Activated naive CD4-positive, alpha-beta T cell treated with anti-CD3 and anti-CD28 coated beads for 36 hours (primary cell): ENCODE data around the gene NBEA. TPM values are rescaled to one million over a fixed set of nuclear protein-coding genes. Genes with fewer than 3 reads are reported as not detected.

Source experiments
- CTCF ChIA-PET: fragments of 350-600 bp; sonication (Branson Sonifier 250); formaldehyde crosslinking; loops from one replicate; lab custom pipeline; 2021; ENCODE audit warnings: antibody characterized with exemption; lab: Charles Lee
- DNase-seq: peaks from one replicate; pipeline ENCODE4 v3.0.0-alpha.2; 2020
- H3K27ac Mint-ChIP-seq: one replicate; pipeline ENCODE4 v1.8.0; 2021; ENCODE audit warnings: mild to moderate bottlenecking, mixed read lengths
- H3K27me3 Mint-ChIP-seq: one replicate; pipeline ENCODE4 v1.8.0; 2021; ENCODE audit warnings: low read depth, mixed read lengths
- H3K36me3 Mint-ChIP-seq: one replicate; pipeline ENCODE4 v1.8.0; 2021; ENCODE audit warnings: low read depth, mixed read lengths
- H3K4me1 Mint-ChIP-seq: one replicate; pipeline ENCODE4 v1.8.0; 2021; ENCODE audit warnings: low read depth, mixed read lengths
- H3K4me3 Mint-ChIP-seq: one replicate; pipeline ENCODE4 v1.8.0; 2021; ENCODE audit warnings: mild to moderate bottlenecking, moderate library complexity, mixed read lengths
- H3K9me3 Mint-ChIP-seq: one replicate; pipeline ENCODE4 v1.8.0; 2021; ENCODE audit warnings: mixed read lengths
- intact Hi-C: fragments of 100-400 bp; cut with micrococcal nuclease; formaldehyde crosslinking; loops from one replicate; pipeline ENCODE4 v1.15.1; 2023
- total RNA-seq, 2 experiments: library from RNA; stranded (reverse); gene quantifications; one replicate each; pipeline ENCODE4 v1.2.3, GENCODE V29; 2021

The NBEA gene
- total RNA-seq, 2 experiments from 2014 or later = 0.26 to 0.67 TPM

- Mint-ChIP-seq H3K27ac (no peak overlapping the region), H3K9me3 (no peaks in the 10 kb centered on the region), H3K4me1 (no peaks in the 10 kb centered on the region), H3K36me3 (no peaks in the 10 kb centered on the region), H3K4me3 (no peak overlapping the region), H3K27me3 (no peaks in the 10 kb centered on the region)
- intact Hi-C loops = no loop called here
- no peak for DNase-seq
- CTCF ChIA-PET = no interaction called here
Measured at GRCh38 chr13:35527451-35527850, 585.4 kb downstream of the NBEA start.

GRCh38 chr13:35530147-35530546 is 588.1 kb downstream of the NBEA start:
- Mint-ChIP-seq H3K27ac (no peak overlapping the region), H3K36me3 (no peaks in the 10 kb centered on the region), H3K4me3 (no peak overlapping the region), H3K27me3 (no peaks in the 10 kb centered on the region), H3K4me1 (no peaks in the 10 kb centered on the region), H3K9me3 (no peaks in the 10 kb centered on the region)
- CTCF ChIA-PET = no interaction called here
- intact Hi-C loops = no loop called here
- no peak for DNase-seq

- Mint-ChIP-seq H3K27me3 (no peaks in the 10 kb centered on the region), H3K27ac (no peak overlapping the region), H3K9me3 (no peaks in the 10 kb centered on the region), H3K36me3 (no peaks in the 10 kb centered on the region), H3K4me3 (no peak overlapping the region), H3K4me1 (no peaks in the 10 kb centered on the region)
- intact Hi-C loops = no loop called here
- CTCF ChIA-PET = no interaction called here
- no peak for DNase-seq
Measured at GRCh38 chr13:35530581-35530980, 588.5 kb downstream of the NBEA start.

GRCh38 chr13:35531526-35531925 is 589.5 kb downstream of the NBEA start:
- Mint-ChIP-seq H3K9me3 (no peaks in the 10 kb centered on the region), H3K4me3 (no peak overlapping the region), H3K36me3 (no peaks in the 10 kb centered on the region), H3K27me3 (no peaks in the 10 kb centered on the region), H3K27ac (no peak overlapping the region), H3K4me1 (no peaks in the 10 kb centered on the region)
- DNase-seq = no peak
- intact Hi-C loops = no loop called here
- CTCF ChIA-PET = interaction anchor here (0.6 kb wide), 1 partner anchor 197 kb away, joined by 5 read pairs; no protein-coding TSS in a partner anchor

- no peak for DNase-seq
Measured at GRCh38 chr13:35534343-35534742, 592.3 kb downstream of the NBEA start.

GRCh38 chr13:35548790-35549189 is 606.7 kb downstream of the NBEA start:
- no peaks in the 10 kb centered on the region for H3K27me3 Mint-ChIP-seq
- no peaks in the 10 kb centered on the region for H3K4me1 Mint-ChIP-seq
- H3K9me3 Mint-ChIP-seq = no peaks in the 10 kb centered on the region
- H3K36me3 Mint-ChIP-seq = no peaks in the 10 kb centered on the region
- intact Hi-C loops = no loop called here
- CTCF ChIA-PET = no interaction called here
- no peak overlapping the region for H3K27ac Mint-ChIP-seq
- H3K4me3 Mint-ChIP-seq = no peak overlapping the region
- no peak for DNase-seq

More at GRCh38 chr13:35534343-35534742, 592.3 kb downstream of the NBEA start:
- Mint-ChIP-seq H3K9me3 (no peaks in the 10 kb centered on the region), H3K4me3 (no peak overlapping the region), H3K36me3 (no peaks in the 10 kb centered on the region), H3K27me3 (no peaks in the 10 kb centered on the region), H3K27ac (no peak overlapping the region), H3K4me1 (no peaks in the 10 kb centered on the region)
- intact Hi-C loops = no loop called here
- CTCF ChIA-PET = interaction anchor here (0.8 to 1.1 kb wide), 2 partner anchors 8 to 1428 kb away, joined by 3 to 4 read pairs; no protein-coding TSS in a partner anchor

GRCh38 chr13:35549481-35549880 is 607.4 kb downstream of the NBEA start:
- Mint-ChIP-seq H3K27ac (no peak overlapping the region), H3K27me3 (no peaks in the 10 kb centered on the region), H3K4me1 (no peaks in the 10 kb centered on the region), H3K4me3 (no peak overlapping the region), H3K36me3 (no peaks in the 10 kb centered on the region), H3K9me3 (no peaks in the 10 kb centered on the region)
- intact Hi-C loops = no loop called here
- CTCF ChIA-PET = interaction anchor here (0.6 to 1.5 kb wide), 2 partner anchors 10 to 1531 kb away, joined by 3 read pairs; no protein-coding TSS in a partner anchor
- no peak for DNase-seq

GRCh38 chr13:35552172-35552844 is 610.2 kb downstream of the NBEA start:
- CTCF ChIA-PET = no interaction called here
- intact Hi-C loops = no loop called here
- H3K4me3 Mint-ChIP-seq = no peak overlapping the region
- H3K27me3 Mint-ChIP-seq = no peaks in the 10 kb centered on the region
- H3K36me3 Mint-ChIP-seq = no peaks in the 10 kb centered on the region
- no peak for DNase-seq
- H3K9me3 Mint-ChIP-seq = no peaks in the 10 kb centered on the region
- no peak overlapping the region for H3K27ac Mint-ChIP-seq
- H3K4me1 Mint-ChIP-seq = no peaks in the 10 kb centered on the region

- intact Hi-C loops = no loop called here
- Mint-ChIP-seq H3K4me1 (no peaks in the 10 kb centered on the region), H3K9me3 (no peaks in the 10 kb centered on the region), H3K4me3 (no peak overlapping the region), H3K27me3 (no peaks in the 10 kb centered on the region), H3K27ac (no peak overlapping the region), H3K36me3 (no peaks in the 10 kb centered on the region)
- DNase-seq = no peak
- CTCF ChIA-PET = interaction anchor here (0.6 kb wide), 1 partner anchor 176 kb away, joined by 3 read pairs; no protein-coding TSS in a partner anchor
Measured at GRCh38 chr13:35554972-35555623, 613.0 kb downstream of the NBEA start.

GRCh38 chr13:35557475-35557874 is 615.4 kb downstream of the NBEA start:
- CTCF ChIA-PET = no interaction called here
- no peak for DNase-seq
- Mint-ChIP-seq H3K4me1 (no peaks in the 10 kb centered on the region), H3K36me3 (no peaks in the 10 kb centered on the region), H3K4me3 (no peak overlapping the region), H3K9me3 (no peaks in the 10 kb centered on the region), H3K27ac (no peak overlapping the region), H3K27me3 (no peaks in the 10 kb centered on the region)
- intact Hi-C loops = no loop called here

GRCh38 chr13:35561540-35561939 is 619.5 kb downstream of the NBEA start:
- CTCF ChIA-PET = no interaction called here
- Mint-ChIP-seq H3K4me1 (no peaks in the 10 kb centered on the region), H3K27ac (no peak overlapping the region), H3K9me3 (peaks cover 2% of the 10 kb centered on the region), H3K36me3 (peaks cover 1% of the 10 kb centered on the region), H3K4me3 (no peak overlapping the region), H3K27me3 (no peaks in the 10 kb centered on the region)
- no peak for DNase-seq
- intact Hi-C loops = no loop called here

- CTCF ChIA-PET = no interaction called here
Measured at GRCh38 chr13:35565273-35565672, 623.2 kb downstream of the NBEA start.

GRCh38 chr13:35566340-35566739 is 624.3 kb downstream of the NBEA start:
- DNase-seq = no peak
- H3K27ac Mint-ChIP-seq = no peak overlapping the region
- intact Hi-C loops = no loop called here
- H3K36me3 Mint-ChIP-seq = peaks cover 1% of the 10 kb centered on the region
- H3K27me3 Mint-ChIP-seq = no peaks in the 10 kb centered on the region
- H3K9me3 Mint-ChIP-seq = peaks cover 2% of the 10 kb centered on the region
- H3K4me3 Mint-ChIP-seq = no peak overlapping the region
- no peaks in the 10 kb centered on the region for H3K4me1 Mint-ChIP-seq
- CTCF ChIA-PET = no interaction called here

More at GRCh38 chr13:35565273-35565672, 623.2 kb downstream of the NBEA start:
- Mint-ChIP-seq H3K27ac (no peak overlapping the region), H3K36me3 (peaks cover 1% of the 10 kb centered on the region), H3K27me3 (no peaks in the 10 kb centered on the region), H3K4me1 (no peaks in the 10 kb centered on the region), H3K4me3 (no peak overlapping the region), H3K9me3 (peaks cover 2% of the 10 kb centered on the region)
- intact Hi-C loops = no loop called here
- DNase-seq = no peak
